ENCODE measurements around the gene MYH6.

Gene MYH6

GRCh38 chr14:23353433-23353780 lies 54.7 kb downstream of the MYH6 start:
- no peak for DNase-seq

GRCh38 chr14:23352506-23353432 lies 55.3 kb downstream of the MYH6 start, which contains the start of gene SLC22A17:
Gene SLC22A17 (minus strand): TSS chr14:23352887.
- peak; percentile 70 for DNase-seq

- DNase-seq: no peak
Observed at GRCh38 chr14:23351681-23352505, 56.2 kb downstream of the MYH6 start.

- no peak for DNase-seq
Observed at GRCh38 chr14:23349156-23349845, 58.8 kb downstream of the MYH6 start.

- no peak for DNase-seq
Observed at GRCh38 chr14:23348297-23348655, 59.8 kb downstream of the MYH6 start.

GRCh38 chr14:23347406-23348296 lies 60.4 kb downstream of the MYH6 start:
- no peak for DNase-seq

- no peak for DNase-seq
Observed at GRCh38 chr14:23346693-23347405, 61.2 kb downstream of the MYH6 start.

- DNase-seq: no peak
Observed at GRCh38 chr14:23345987-23346692, 61.9 kb downstream of the MYH6 start.

GRCh38 chr14:23344481-23344880 lies 63.6 kb downstream of the MYH6 start:
- no peak for DNase-seq

GRCh38 chr14:23339506-23340268 lies 68.4 kb downstream of the MYH6 start:
- DNase-seq: no peak

- DNase-seq: no peak
Observed at GRCh38 chr14:23335623-23336022, 72.5 kb downstream of the MYH6 start.

All from NCI-H748 treated with DMSO at 0.1 percent for 48 hours (cell line).